Glomerular visceral epithelial cell (primary cell): Measurements from ENCODE around the gene HPS4.

Source experiments
- DNase-seq: peaks from one replicate; pipeline ENCODE4 v3.0.0-alpha.2; 2016; ENCODE audit errors: extremely low spot score

The HPS4 gene

DNA sequence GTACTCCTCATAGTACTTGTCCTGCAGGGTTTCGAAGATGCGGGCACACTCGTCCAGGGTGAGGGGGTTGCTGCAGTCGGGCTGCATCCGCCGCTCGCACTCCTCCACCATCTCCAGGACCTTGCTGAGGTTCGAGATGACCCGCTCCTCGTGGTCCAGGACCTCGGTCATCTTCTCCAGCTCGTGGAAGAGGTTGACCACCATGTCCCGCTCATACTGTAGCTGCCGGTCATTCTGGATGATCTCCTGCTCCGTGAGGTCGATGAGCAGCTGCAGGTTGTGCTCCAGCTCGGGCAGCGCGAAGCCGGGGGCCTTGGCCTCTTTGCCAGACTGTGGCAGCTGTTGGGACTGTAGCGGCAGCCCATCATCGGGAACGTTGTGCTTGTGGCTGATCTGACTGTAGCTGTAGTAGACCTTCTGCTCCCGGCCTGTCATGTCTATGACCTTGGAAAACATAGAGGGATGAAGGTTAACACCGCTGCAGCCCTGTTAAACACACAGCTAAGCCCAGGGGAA lies 15.7 kb upstream of the HPS4 start:
- no peak for DNase-seq

DNA sequence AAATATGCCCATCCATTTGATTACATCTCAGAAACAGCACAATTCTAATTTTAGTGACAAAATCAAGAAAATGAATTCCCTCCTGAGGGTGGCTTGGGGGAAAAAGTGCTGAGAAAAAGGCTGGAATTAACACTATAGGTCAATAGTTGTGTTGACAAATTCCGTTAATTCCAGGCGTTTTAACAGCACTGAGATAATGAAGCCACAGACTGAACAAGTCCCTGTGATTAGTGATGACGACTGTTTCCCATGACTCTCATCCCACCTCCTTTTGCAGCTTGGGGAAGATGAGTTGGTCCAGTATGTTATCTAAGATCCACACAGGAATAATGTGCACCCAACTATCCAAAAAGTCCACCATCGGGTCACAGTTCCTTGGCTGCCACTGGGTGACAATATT lies 12.9 kb upstream of the HPS4 start:
- DNase-seq: no peak

DNA sequence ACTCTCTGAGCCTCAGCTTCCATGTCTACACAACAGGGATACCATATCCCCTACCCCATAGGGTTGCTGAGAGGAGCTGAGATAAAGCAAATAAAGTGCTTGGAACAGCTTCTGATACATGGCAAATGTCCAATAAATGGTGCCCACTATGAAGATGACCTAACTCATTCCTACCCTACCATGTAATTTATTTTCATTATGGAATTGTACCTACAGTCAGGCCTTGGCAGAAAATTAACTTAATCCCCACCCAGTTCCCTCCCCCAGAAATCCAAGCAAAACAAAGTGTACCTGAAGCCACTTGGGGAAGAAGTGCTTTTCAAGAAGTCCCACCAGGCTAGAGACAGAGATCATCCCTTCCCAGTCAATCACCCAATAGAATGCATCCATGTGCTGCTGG lies 10.9 kb upstream of the HPS4 start:
- peak; percentile 82 for DNase-seq

DNA sequence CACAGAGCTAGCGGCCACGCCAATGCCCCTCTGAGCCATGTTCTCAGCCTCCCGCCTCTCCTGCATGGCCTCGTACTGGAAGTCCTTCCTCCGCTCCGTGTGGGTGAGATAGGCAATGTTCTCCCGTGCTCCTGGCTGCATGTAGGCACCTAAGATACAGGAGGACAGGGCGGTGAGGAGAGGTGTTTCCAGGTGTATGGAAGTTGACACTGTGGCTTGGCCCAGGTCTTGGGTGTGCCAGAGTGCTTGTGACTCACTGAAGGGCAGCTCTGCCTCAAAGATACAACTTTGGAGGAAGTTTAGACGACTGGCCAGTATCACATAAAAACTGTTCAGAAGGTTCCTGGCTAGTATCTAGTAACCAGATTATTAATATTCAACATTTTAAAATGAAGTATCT lies 8.6 kb upstream of the HPS4 start:
- no peak for DNase-seq

DNA sequence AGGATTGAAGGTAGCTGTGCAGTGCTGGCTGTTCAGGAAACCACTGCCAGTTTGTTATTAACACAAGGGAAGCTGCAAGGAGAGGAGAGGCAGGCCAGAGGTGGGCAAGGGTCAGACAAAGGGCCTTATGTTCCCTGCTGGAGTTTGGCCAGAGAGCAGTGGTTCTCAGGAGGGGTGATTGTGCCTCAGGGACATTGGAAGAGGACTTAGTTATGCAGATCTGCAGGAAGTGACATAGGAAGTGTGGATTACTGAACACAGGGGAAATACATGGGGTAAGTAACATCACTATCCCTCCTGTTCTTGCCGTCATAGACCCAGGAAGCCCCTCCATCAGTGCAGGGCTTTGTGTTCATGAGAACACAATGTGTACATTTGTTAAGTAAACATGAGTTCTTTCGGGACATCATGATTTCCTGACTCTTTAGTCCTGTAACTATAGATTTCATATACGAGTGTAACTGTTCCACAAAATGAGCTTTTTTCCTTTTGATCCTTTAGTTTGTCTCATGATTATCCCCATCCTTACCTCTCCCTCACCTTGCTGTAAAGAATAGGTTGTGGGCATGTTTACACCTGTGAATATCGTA lies 6.0 kb upstream of the HPS4 start:
- no peak for DNase-seq

DNA sequence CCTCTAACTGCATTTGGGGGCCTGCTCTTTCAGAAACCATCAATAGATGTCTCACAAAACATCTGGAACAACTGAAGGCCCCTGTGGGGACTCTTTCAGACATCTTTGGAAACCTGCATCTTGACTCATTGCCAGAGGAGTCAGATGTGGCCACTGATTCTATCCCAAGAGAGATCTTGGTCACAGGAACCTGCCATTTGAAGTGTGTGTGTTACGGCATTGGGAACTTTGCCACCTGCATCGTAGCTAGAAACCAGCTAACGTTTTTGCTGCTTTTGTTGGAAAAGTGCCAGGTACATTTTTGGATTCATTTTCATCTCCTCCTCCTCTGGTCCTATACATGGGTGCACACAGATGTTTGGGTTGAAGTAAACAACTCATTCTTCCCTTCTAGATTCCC lies 4.4 kb upstream of the HPS4 start:
- DNase-seq: no peak

DNA sequence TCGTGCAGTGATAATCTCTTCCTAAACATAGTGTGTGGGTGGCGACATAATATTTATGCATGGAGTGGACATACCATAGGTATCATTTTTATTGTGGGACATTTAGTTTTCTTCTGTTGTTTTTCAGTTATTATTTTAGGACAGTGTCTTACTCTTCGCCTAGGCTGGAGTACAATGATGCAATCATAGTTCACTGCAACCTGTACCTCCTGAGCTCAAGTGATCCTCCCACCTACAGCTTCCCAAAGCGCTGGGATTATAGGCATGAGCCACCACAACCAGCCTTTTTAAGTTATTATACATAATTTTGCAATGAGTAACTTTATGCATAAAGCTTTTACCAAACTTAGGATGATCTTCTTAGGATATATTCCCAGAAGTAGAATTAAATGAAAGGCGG lies 2.8 kb upstream of the HPS4 start:
- no peak for DNase-seq

DNA sequence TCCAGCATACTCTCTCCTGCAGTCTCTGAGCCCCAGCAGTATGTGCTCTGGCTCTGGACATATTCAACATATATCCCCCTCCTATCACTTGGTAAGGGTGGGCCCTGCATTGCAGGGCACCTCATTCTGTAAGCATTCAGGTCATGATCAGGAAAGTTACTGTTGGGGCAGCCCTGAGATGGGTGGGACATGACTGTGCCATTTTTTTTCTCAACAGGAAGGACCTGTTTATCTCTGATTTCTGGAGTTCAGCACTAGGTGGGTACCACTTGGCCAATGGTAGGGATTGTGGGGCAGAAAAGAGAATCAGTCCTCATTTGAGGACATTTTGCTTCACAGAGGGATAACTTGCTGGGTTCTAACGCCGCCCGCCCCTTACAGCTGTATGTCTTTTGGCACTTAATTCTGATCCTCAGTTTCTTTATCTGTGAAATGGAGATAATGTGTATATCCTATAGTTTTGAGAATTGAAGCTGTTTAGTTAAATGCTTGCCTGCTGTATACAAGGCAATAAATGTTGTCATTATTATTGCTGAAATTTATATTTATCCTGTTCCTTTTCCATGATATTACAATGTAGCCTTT lies 2.3 kb upstream of the HPS4 start:
- DNase-seq: no peak

DNA sequence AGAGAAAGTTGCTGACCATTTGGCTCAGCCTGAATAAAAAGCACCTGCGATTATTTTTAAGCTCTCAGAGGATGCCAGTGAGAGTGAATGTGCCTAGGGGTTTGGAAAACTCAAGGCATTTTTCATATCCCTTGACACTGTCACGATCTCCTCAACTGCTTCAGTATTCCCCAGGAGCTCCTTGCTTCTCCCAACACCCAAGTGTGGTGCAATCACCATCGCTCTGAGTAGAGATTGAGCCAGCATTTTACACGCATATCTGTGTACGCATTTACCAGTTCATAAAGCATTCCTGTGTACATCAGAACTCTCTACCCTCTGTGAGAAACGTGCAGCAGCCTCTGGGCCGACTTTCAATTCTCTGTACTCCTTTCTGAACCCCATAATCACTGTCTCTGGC lies 1.4 kb upstream of the HPS4 start:
- no peak for DNase-seq

DNA sequence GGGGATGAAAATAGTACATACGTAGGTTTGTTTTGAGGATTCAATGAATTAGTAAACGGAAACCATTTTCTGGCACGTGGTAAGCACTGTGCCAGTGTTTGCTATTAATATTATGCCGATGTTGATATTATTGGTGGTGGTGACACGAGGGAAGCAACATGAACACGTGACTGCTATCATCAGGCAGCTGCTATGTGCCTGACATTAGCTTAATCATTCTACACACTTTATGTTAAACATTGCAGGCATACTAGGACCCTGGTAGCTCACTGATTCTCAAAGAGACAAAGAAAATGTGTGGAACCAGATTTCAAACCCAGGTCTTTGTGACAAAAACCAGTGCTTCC lies 750 bp upstream of the HPS4 start:
- no peak for DNase-seq

DNA sequence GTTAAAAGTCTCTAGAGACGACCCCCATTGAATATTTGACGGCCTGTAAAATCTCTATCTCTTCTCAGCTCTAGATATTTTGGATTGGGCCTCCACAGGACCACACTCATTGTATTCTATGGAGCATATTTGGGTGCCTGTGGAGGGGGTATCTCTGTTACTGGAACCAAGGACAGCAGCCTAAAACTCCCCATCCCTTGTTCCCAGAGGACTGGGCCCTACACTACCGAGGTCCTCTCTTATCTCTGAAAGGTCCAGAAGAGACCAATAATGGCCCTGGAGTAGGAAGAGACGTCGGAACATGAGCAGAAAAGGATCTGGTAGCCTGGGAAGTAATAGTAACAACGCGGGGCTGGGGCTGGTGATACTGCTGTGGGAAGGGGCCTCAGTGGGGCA lies 542 bp downstream of the HPS4 start:
- no peak for DNase-seq

DNA sequence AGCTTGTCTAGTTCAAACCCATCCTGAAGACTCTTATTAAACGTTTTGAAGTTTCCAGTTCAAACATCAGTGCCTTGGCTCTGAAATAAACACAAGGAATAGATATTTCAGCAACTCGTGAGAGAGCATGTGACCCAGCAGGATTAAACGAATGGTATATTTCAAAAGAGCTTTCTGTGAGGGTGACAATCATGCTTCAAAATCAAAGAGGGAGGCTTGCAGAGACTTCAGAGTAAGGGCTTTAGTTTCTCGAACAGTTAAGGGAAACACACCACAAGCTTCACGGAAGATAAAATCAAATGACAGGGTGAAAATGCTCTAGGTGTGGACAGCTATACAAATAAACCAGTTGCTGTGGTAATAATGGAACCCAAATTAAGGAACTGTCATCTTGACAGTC lies 1.4 kb downstream of the HPS4 start:
- DNase-seq: no peak

DNA sequence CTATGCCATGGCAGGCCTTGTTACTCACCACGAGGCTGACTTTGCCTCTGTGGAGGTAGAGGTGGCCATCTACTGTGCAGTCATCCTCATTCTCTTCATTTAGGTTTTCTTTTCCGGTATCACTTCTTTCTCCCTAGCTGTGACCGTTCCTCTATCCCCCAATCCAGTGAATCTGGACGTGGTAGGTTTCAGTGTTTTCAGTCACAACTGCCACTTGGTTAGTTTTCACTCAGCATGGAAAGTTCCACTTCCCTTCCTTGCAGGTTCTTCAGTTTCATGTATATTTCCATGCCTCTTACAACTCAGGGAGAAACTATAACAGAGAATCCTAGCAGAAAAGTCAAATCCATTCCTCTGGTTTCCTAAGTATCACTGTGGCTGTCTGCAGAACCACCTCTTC lies 1.9 kb downstream of the HPS4 start:
- no peak for DNase-seq

DNA sequence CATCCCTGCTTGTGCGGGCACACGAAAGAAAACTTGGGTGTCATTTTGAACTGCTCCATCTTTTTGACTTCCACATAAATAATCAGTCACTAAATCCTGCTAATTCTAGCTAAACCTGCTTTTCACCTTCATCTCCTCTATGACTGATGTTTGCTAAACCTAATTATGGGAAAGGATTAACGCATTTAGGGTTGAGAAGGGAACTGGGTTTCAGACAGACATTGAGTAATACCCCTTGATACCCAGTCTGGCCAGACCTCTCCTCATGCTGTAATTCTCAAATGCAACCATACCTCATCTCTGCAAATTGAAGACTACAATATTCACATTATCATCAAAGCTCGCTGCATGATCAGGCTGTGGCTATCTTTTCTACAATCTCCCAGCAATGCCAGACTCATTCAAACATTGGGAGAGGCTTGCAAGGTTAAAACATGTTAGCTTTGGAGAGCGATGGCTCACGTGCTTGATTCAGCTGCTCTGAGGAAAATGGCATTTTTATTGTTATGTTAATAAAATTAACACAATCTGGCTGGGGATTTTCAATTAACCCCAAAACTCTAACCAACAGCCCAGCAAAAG lies 2.4 kb downstream of the HPS4 start:
- DNase-seq: no peak

DNA sequence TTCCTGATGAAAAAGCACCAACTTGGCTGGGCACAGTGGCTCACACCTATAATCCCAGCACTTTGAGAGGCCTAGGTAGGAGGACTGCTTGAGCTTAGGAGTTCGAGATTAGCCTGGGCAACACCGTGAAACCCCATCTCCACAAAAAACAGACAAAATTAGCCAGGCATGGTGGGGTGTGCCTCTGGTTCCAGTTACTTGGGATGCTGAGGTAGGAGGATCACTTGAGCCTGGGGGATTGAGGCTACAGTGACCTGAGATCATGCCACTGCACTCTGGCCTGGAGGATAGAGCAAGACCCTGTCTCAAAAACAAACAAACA lies 3.0 kb downstream of the HPS4 start:
- DNase-seq: no peak

DNA sequence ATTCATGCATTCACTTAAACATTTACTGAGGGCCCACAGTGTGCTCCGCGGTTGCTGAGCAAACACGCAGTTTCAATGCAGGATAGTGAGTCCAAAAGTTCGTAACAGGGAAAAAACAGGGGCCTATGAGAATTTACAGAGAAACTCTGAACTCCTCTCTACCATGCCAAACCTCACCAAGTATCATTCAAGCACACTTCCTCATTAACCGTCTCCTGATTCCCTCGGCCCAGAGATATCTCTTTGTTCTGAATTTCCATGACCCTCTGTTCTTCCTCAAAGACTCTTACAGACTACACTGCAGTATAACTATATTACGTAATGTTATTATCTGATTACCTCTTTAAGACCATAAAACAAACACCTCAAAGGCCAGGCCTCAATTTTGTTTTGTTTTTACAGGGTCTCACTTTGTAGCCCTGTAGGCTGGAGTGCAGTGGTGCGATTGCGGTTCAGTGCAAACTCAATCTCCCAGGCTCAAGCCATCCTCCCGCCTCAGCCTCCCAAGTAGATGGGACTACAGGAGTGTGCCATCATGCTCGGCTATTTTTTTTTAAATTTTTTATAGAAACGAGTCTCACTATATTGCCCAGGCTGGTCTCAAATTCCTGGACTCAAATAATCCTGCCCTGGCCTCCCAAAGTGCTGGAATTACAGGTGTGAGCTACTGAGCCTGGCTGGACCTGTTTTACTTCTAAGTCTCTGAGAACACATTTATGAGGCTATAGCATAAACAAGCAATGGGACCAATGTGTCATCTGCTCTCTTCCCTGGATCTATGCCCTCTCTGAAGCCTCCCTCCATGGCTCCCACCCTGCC lies 3.6 kb downstream of the HPS4 start:
- no peak for DNase-seq

DNA sequence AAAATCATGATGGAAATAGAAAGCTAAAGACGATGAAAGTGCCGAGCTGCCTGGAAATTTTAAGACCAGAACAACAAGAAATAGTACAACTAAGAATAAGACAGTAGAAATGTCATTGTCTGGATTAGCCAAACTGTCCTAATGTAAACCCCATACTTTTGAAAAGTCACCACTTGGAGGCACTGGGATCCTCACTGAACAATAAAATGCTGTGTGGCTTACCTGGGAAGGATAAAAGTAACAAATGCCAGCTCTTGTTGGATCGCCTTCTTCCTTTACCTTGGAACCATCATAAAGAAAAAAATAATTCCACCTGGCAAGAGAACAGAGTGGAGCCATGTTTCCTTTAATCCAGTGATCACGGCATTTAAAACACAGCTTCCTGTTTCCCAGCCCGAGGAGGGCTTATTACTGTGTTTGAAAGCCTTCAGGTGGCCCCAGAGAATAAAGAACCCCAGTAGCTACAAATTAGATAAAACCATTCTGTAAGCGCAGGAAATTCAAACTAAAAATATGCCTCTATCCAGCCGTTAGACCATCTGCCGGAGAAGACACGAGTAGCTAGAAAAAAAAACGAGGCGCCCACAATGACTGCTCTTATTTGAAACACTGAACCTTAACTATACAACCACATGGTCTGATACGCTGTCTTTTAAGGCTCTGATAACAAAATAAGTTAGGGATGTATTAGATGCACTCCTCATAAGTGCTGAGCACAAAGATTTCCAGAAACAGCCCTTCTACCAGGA lies 4.4 kb downstream of the HPS4 start:
- DNase-seq: no peak

DNA sequence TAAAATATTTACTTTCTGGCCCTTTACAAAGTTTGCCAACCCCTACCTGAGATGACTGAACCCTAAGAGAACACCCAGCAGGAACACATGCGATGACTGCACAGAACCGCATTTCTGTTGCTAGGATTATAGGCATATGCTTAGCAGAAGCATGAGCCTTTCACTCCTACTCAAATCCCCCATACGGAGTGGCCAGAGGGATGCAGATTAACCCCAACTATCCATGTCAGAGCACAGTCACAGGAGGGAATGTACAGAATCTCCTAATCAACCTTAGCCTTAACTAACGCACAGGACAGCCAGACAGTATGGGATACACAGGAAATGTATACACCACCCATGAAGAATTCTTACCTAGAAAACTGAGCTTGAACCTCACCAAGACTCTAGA lies 6.2 kb downstream of the HPS4 start:
- no peak for DNase-seq

DNA sequence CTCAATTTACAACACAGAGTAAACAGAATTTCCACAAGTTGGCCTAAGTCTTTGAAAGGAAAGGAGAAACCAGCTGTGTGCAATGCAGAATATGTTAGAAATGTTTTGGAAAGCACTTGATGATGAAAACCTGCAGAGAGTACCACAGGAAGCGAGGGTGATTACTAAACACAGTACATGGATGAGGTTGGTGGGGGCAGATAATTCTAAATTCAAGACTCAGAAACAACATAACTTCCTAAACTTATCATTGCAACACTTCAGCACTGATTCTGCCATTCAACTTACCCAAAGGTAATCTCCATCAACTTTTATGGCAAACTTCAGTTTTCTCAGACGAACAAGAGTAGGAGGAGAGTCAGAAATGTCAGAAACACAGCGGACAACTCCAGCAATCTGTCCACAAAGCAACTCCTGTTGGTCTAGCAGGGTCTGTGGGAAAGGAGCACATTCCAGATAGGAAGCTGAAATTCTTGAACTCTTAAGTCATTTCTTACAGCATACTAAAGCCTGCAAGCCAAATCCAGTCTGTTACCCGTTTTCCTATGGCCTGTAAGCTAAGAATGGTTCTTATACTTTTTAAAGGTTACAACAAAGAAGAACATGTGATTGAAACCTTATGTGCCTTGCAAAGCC lies 6.8 kb downstream of the HPS4 start:
- peak; percentile 79 for DNase-seq

DNA sequence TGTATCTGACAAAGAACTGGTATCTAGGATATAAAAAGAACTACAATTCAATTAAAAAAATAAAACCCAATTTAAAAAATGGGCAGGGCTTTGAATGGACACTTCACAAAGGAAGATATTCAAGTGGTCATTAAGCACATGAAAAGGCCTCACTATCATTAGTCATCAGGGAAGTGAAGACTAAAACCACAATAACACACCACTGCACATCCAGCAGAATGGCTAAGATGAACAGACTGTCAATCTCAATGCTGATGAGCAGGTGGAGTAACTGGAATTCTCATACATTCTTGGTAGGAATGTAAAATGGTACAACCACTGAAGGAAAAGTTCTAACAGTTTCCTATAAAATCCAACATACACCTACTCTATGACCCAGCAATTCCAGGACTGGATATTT lies 8.9 kb downstream of the HPS4 start:
- peak; percentile 73 for DNase-seq

DNA sequence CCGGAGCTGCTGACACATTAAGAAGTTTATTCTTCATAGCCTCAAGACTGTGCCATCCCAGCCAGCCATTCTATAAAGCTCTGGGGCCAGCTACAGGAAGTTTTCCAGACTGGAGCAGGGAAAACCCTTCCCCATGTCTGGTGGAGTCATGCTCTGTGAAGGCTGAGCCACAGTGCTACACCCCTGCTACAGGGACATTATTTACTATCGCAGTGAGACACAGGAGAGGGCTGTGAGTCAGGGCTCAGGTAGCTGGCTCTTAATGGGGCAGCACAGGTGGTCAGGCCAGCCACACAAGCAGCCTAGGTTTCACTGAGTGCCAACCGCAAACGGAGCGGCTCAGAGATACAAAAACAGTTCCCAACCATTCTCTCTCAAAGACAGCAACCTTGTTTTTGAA lies 12.1 kb downstream of the HPS4 start:
- DNase-seq: peak; percentile 96

DNA sequence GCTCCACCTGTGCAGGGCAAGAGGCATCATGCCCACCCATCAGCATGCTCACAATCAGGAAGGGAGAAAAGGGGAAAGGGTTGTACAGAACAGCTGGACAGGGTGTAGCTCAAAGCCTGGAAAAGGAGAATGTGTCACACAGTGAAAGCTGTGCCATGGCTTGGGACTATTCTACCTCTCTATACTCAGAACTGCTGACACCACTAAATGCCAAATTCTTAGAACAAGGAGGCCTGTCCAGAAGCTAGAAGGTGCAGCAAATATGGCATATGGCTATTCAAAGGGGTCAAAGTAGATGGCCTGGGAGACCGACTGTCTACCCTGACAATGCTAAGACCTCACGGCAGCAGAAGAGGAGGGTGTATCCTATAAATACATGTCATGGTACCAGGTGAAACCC lies 12.8 kb downstream of the HPS4 start:
- DNase-seq: no peak
